NCI-H510A treated with DMSO at 0.1 percent for 48 hours (cell line): ENCODE data around the gene MPC1.

ENCODE experiments used
- DNase-seq: peaks from one replicate; lab custom pipeline; 2025; lab: John Stamatoyannopoulos, UW

The MPC1 gene

GRCh38 chr6:166315436-166315835 lies 67.3 kb downstream of the MPC1 start:
- no peak for DNase-seq
